Activated CD4-positive, alpha-beta T cell treated with anti-CD3 and anti-CD28 coated beads, Interleukin-2, amount 50 U/mL, for 4 hours (primary cell): ENCODE measurements around the gene CAB39.
A peak's percentile ranks its signal among the peaks of the same experiment; 100 is the strongest.
"Not testable (repeated sequence)": the region's sequence is repeated elsewhere in the genome, so short reads cannot be mapped to it uniquely, and the experiment has no call there.

ENCODE experiments used
- DNase-seq, 2 experiments: peaks; one replicate each; pipeline ENCODE4 v3.0.0-alpha.2; 2020

The CAB39 gene

DNA sequence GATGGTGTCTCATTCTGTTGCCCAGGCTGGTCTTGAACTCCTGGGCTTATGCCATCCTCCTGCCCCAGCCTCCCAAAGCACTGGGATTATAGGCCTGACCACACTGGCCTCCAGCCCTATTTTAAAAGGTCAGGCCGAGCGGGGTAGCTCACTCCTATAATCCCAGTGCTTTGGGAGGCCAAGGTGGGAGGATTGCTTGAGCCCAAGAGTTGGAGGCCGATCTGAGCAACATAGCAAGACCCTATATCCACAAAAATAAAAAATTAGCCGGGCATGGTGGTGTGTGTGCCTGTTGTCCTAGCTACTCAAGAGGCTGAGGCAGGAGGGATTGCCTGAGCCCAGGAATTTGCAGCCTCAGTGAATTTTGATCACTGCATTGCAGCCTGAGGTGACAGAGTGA is 3.9 kb downstream of the CAB39 start:
- DNase-seq = no peak

DNA sequence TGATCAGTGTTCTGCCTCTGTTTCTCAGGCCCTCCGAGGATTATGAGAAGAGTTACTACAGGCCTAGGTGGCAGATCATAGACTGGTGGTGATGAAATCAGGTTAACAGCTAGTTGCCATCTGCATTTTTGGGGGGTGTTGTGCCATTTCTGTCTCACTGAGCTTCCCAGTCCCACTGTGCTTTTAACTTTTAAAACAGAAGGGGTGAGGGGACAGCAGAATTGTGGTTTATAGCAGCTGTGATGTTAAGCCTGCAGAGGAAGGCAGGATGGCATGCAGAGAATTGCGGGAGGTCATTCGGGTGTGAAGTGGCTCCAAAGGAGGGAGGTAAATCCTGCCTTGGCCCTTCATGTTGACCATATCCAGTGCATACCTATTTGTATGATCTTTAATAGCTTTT is 5.0 kb downstream of the CAB39 start:
- DNase-seq = no peak

DNA sequence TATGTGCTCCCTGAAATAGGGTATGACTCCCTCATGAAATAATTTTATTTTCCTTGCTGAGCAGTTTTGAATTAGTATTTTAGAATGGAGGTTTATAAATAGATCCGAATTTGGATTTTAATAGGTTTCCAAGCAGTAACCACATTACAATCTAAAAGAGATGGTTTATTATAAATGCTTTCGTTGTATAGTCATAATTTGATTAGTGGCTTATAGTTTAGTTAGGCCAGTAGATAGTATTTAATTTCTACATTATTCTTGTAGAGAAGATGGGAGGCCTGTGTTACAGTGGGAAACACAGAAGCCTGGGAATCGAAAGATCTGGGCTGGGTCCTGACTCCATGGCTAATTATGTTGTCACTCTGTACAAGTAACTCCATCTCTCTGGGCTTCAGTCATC is 6.7 kb downstream of the CAB39 start:
- no peak for DNase-seq

DNA sequence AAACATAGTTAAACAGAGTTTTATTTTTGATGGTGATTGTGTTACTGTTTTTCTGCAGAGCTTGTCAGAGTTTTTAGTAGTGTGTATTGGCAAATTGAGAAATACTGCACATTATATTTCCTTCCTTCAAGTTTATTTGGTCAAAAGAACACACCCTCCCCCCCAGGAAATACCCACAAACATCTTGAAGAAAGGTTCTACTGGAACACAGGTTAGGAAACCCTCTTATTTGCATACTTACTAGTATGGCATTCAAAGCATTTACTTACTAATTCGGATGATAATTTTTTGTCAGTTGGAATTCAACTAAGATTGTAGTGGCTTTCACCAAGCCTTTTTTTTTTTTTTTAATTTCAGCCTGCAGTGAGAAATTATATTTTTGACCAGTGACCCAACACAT is 9.1 kb downstream of the CAB39 start:
- no peak for DNase-seq

DNA sequence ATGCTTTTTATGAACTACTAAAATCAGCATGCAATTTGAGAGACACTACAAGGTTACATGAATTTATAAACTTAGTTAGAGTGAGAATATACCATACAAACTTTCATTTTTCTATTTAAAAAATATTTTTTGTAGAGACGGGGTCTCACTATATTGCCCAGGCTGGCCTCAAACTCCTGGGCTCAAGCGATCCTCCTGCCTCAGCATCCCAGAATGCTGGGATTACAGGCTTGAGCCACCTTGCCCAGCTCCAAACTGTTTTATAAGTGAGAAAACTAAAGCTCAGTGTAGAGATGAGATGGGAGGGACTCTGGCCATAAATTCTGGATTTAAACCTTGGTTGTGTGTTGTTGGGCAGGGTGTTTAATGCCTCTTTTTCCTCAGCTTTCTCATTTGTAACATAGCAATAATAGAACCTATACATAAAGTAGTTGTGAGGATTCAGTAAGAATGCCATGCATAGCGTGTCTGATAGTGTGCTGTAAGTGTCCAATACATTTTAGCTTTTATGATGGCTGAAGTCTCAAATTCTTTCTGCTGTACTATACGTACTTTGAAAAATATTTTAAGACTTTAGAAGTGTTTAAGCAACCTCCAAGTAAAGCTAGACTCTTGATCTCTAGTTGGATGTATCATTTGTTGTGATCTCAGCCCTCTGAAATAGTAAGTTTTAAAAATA is 9.7 kb downstream of the CAB39 start:
- no peak for DNase-seq

DNA sequence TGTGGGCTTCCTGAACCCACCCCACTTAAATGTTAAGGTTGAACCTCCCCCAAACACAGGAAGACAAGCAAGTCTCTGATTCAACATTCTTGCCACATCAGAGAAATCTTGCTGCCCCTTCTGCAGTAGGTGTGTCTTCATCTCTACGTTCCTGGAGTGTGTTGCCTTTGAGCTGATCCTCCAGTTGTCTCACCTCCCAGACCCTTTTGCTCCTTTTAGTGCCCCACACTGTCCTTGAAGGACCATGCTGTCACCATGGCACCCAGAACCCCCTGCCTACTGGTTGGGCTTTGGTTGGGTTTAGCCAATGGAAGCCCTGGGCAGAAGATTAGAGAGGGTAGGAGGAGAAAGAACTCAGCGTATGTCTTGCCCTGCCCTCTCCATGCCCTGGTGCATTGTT is 10.7 kb downstream of the CAB39 start:
- peak; percentile 18 to 20 for DNase-seq

DNA sequence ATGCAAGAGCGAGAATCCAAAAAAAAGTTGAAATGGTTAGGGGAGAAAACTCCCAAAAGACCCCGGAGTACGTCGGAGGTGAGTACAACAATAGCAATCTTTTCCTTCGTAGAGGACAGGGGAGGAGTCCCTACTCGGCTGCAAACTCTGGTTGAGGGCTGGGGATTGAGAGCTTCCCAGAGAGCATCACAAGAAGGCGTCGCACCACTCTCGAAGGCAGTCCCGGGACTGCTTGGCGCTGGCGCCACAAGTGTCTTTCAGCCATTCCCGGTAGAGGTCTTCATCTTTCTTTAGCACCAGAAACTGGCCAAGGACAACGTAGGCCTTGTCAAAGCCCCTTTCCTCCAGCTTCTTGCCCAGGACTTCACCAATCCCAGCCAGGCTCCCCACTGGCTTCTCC is 12.3 kb downstream of the CAB39 start:
- DNase-seq = not testable (repeated sequence)

DNA sequence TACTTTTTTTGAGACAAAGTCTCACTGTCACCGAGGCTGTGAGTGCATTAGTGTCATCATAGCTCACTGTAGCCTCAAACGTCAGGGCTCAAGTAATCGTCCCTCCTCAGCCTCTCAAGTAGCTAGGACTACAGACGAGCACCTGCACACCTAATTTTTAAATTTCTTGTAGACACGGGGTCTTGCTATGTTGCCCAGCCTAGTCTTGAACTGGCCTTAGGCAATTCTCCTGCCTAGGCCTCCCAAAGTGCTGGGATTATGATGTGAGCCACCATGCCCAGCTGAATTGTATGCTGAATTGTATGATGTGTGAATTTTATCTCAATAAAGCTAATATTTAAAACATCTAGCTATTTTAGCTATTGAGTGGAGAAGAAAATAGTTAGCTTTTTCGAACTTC is 18.9 kb downstream of the CAB39 start:
- no peak for DNase-seq

DNA sequence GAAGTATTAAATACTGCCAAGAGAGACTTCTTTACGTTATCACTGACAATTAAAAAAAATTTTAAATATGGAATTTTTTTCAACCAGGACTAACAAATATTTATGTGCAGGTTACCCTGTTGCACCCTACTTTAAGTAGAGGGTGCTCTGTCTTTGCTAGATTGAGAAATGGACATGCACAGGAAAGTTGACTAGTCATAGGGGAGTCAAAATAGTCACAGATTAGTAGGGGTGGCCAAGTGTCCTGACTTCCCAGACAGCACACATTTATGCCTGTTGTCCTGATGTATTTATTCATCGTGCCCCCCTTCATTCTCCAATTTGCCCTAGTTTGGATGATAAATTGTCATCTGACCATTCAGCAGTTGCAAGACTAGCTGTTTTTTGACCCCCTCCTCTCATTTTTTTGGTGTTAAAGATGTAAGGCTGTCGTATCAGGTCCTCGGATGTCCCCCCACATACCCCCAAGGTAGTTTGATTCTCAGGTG is 20.3 kb downstream of the CAB39 start:
- DNase-seq = no peak

DNA sequence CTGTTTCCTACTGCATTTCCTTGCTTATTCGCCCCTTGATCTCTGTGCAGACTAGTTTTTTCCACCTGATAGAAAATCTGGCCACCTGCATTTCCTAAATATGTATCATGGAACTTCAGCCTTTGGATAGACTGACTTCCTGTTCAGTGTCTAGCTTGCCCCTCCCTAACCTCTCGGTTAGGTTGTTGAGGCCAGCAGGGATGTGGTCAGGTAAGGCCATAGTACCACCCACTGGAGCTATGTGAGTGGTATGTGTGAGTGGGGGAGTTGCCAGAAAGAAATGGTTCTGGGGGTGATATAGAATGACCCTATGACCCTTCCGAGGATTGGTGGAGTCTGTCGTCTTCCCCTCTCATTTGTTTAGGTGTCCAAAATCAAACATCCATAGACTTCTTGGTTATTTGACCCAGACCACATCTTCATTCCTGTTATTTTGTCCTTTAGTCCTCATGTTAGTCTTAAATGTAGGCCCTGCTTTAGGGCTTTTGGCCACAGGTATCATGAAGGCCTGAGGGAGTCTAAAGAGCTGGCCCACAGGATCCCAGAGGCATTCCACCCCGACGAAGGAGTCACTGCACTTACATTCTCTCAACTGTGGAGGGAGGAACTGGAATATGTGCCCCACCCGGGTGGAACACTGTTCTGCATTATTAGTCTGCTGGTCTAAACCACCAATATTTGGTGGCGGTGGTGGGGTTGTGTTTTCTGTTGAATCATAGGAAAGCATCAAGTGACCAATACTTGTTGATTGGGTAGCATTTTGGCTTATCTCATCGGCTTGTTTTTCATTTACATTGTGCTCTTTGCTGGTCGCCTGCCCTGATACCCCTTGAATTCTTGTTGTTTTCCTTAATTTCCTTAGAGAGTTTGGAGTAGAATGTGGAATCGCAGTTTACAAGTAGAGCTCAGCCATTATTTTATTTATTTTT is 21.9 kb downstream of the CAB39 start:
- no peak for DNase-seq

DNA sequence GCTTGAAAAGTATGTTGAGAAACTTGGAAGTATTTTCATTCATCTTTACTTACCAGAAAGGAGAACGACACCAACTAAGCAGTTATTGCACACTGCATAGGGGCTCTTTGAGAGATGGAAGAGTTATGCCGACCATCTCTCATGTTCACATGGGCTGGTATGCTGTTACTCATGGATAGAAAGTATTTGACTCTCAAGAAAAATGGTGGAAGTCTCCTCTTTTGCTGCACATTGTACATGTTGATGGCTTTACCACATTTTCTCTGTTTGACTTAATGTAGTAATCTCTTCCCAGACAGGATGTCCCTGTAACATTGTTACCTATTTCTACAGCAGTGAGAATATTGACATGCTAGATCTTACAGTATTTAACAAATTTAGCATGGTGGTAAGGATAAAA is 23.2 kb downstream of the CAB39 start:
- DNase-seq = no peak

DNA sequence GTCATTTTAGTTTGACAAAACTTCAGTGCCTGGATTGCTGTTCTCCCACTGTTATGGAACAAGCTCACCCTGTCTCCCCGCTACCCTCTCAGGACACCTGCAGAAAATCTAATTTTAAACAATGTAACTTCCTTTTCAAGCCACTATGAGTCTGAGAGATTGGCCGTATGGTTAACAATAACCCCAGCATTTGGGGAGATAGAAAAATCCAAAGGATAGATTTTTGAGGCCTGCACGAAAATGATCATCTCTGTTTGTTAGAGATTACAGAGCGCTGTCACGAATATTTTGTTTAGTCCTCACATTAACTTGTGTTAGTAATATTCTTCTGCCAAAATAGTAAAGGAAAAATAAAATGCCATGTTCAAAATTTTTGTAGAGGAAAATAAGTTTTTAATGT is 24.7 kb downstream of the CAB39 start:
- no peak for DNase-seq

DNA sequence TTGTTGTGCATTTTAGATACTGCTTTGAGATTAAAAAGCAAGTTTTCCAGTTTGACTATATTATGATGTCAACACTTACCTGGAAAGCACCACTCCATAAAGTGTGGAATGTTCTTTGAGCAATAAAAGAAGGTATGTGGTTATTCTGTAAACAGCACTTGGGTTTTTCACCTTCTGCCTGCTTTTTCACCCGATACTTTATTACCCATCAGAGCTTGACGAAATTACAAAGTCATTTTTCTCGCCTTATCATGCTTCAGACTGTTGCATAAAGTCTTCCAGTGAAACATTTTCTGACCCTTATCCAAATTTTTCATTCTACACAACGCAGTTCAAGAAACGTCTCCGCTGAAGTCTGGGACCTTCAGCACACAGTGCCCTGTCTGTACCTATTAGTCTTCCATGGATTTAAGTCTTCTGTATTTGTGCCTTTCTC is 25.2 kb downstream of the CAB39 start:
- DNase-seq = no peak

DNA sequence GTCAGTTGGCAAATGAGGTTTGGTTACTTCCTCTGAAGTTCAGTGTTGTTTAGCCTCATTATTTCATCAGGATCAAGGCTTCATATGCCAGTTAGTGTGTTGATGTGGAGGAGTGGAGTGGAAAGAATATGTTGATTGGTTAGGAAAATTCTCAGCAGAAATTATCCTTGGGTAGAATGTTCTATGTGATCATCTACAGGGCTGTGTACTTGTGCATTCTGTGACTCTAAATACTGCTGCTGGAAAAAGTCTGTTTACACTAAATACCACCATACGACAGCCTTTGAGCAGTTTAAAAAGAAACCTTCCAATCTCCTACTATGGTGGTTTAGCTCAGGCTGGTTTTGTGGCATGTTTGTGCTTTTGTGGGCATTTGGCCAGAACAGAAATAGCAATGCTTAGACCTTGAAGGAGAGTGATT is 25.8 kb downstream of the CAB39 start:
- no peak for DNase-seq

DNA sequence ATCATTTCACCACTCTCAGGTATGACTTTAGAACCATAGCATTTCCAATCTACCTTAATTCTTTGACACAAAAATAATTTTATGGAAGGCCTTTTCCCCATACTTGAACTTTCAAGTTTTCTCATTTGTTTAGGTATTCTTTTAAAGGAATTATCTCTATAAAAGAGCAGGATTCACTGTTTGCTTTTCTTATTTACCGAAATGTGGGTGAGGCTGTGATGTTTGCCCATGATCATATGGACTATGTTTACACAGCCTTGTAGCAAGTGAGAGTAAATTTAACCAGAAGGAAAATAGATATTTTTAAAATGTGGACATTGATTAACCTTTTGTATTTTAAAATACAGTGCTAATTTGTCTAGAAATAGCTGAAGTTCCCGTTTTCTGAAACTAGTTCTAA is 26.3 kb downstream of the CAB39 start:
- no peak for DNase-seq

DNA sequence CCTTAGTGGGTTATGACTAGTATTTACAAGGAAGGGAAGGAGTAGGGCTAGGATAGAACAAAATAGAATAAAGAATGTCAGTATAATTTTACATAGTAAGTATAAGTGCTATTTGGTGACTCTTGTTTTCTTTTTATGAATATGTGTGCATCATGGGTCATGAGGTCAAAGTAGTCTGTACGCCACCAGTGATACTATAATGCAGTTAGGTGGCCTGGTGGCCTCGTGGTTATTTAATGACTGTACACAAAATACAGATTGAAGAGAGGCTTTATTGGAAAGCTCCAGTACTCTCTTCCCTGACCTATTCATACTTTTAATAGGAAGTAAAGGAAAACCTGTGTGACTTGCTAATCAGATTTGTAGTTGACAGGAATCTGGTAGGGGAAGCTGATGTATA is 27.3 kb downstream of the CAB39 start:
- DNase-seq = no peak

DNA sequence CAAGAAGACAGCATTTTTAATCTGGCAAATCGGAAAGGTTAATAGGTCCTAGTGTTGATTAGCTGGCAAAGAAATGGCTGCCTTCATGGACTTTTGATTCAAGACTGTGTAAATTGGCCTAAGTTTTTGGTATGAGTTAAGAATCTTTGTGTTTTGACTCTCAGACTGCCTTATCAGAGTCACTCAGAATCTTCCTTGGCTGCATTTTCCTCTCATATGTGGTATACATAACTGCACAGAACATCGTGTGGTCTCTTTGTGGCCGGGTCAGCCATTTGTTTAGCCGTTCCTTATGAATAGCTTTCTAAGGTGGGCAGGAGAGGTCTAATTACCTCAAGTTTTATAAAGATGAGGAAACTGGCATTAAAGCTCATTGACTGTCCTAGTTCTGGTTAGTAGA is 30.1 kb downstream of the CAB39 start:
- no peak for DNase-seq

DNA sequence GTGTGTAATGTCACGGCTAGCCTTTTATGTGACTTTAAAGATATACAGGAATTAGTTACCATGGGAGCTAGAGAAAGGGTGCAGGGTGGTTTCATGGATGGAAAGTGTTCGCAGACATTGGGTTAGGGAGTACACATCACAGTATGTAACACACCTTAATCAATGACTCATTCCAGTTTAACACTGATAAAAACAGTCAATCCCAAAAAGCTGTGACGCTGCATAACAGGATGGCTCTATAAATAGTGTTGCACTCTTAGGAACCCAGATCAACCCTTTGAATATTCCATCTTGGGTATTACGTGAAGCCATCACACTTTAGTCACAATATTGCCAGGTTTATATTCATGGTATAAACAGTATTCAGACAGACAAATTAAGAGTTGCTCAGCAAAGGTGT is 33.6 kb downstream of the CAB39 start:
- no peak for DNase-seq

DNA sequence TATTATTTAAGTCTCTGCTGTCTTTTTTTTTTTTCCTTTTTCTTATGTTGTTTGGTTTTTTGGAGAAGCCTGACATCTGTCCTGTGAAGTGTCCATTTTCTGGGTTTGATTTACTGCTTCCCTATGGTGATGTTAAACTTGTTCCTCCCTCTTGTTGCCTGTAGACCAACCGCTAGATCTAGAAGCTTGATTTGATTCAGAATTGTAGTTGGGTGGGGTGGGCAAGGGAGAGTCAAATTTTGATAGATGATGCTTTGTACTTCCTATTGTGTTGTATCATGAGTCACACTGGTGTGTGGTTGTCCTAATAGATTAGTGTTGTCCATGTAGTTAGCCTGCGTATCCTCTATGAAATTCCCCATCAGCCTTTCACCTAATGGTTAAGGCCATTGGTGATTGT is 35.4 kb downstream of the CAB39 start:
- no peak for DNase-seq

DNA sequence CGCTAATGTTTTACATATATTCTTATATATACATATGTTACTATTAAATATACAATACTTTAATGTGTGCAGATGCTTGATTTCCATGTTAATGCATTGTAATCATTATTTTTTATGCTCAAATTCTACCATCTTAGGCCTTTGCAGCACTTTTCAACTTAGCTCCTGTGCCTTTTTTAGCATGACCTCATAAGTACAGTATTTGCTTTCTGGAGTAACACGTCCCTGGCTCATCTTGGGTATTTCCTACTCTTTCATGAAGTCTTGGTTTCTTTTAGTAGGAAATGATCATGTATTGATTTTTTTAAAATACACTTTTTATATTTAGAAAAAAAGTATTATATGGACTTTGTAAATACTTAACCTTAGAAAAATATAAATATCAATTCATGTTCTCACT is 36.5 kb downstream of the CAB39 start:
- DNase-seq = no peak

DNA sequence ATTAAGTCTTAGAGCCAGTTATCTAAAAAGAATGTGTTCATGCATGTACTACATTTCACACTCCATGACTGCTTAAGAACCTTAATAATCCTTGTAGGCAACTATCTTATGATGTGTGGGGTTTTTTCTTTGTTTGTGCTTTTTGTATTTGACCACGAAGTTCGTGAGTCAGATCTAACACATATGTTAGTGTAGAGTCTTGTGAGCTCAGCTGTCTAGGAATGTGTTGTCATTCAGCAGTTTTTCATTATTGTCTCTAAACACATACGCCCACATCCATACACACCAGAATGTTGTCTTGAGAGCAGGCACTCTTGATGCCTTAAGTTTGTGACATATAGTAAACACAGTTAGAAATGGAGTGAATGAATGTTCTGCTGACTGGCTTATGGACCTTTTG is 38.4 kb downstream of the CAB39 start:
- no peak for DNase-seq

DNA sequence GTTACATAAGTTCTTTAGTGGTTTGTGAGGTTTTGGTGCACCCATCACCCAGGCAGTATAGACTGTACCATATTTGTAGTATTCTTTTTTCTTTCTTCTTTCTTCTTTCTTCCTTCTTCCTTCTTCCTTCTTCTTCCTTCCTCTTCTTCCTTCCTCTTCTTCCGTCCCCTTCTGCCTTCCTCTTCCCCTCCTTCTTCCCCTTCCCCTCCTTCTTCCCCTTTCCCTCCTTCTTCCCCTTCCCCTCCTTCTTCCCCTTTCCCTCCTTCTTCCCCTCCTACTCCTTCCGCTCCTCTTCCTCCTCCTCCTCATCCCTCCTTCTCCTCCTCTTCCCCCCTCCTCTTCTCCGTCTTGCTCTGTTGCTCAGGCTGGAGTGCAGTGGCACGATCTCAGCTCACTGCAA is 41.6 kb downstream of the CAB39 start:
- no peak for DNase-seq

DNA sequence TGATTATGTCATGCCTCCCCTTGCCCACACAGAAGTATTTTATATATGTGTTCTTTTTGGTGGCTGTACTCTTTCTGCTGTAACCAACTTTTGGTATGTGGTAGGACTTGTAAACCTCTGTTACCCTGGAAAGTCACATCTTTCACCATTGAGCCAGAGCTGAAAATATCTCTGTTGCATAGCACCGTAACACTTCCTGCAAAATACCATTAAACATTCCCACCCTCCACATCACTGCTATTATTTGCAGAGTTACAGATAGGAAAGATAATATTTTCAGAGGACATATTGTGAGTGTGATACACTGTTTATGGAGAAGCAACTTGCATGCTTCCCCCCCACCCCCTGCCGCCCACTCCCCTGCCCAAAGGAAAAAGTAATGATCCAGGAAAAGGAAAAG is 44.8 kb downstream of the CAB39 start:
- no peak for DNase-seq
